Neuronal stem cell (in vitro differentiated cells): ENCODE measurements around the gene SUPT20H.

Source experiments
- DNase-seq: peaks from one replicate; pipeline ENCODE4 v3.0.0-alpha.2; 2013; ENCODE audit warnings: low spot score
- H2AFZ ChIP-seq: one replicate; pipeline ENCODE4 v1.6.1; 2013; ENCODE audit warnings: mild to moderate bottlenecking, low read length, inconsistent platforms
- H2AK5ac ChIP-seq: 2 replicates; pipeline ENCODE4 v1.6.1; 2013; ENCODE audit warnings: low read depth, mild to moderate bottlenecking, inconsistent platforms, low read length, moderate library complexity, mixed read lengths
- H2BK120ac ChIP-seq: 2 replicates; pipeline ENCODE4 v1.6.1; 2013; ENCODE audit warnings: low read depth, mild to moderate bottlenecking, inconsistent platforms, low read length, moderate library complexity, mixed read lengths
- H2BK12ac ChIP-seq: one replicate; pipeline ENCODE4 v1.6.1; 2013; ENCODE audit warnings: low read length, inconsistent platforms
- H2BK15ac ChIP-seq: 2 replicates; pipeline ENCODE4 v1.6.1; 2013; ENCODE audit warnings: mild to moderate bottlenecking, low read length, inconsistent platforms, mixed read lengths
- H2BK5ac ChIP-seq: one replicate; pipeline ENCODE4 v1.6.1; 2013; ENCODE audit warnings: inconsistent platforms, mild to moderate bottlenecking, low read length, moderate library complexity
- H3K14ac ChIP-seq: one replicate; pipeline ENCODE4 v1.6.1; 2013; ENCODE audit warnings: low read length, inconsistent platforms
- H3K18ac ChIP-seq: 2 replicates; pipeline ENCODE4 v1.6.1; 2013; ENCODE audit warnings: low read length, inconsistent platforms
- H3K23ac ChIP-seq: 2 replicates; pipeline ENCODE4 v1.6.1; 2013; ENCODE audit warnings: low read depth, mild to moderate bottlenecking, mixed read lengths, low read length, inconsistent platforms; ENCODE audit not compliant: poor library complexity
- H3K27ac ChIP-seq: replicated peaks from 3 replicates; pipeline ENCODE4 v1.5.1; 2013; ENCODE audit warnings: low read length, inconsistent platforms
- H3K27me3 ChIP-seq, 3 experiments: 2 replicates each; pipeline ENCODE4 v1.6.1; 2013; ENCODE audit warnings: low read length in 3 of 3, mild to moderate bottlenecking in 2 of 3, inconsistent platforms in 1 of 3, low read depth in 1 of 3, mixed read lengths in 1 of 3, moderate library complexity in 1 of 3; ENCODE audit not compliant: control insufficient read depth in 3 of 3, insufficient read depth in 3 of 3
- H3K36me3 ChIP-seq, 2 donors: replicated peaks in 1 of 2; 2 replicates each; pipeline ENCODE4 v1.6.1; 2013; ENCODE audit warnings: low read length in 2 of 2; ENCODE audit not compliant: control insufficient read depth in 2 of 2, insufficient read depth in 2 of 2
- H3K4ac ChIP-seq: 2 replicates; pipeline ENCODE4 v1.6.1; 2013; ENCODE audit warnings: inconsistent platforms, mild to moderate bottlenecking, low read length, moderate library complexity
- H3K4me1 ChIP-seq, 2 donors: 1 replicate in 1 of 2; 2 replicates in 1 of 2; pipeline ENCODE4 v1.6.1; 2013; ENCODE audit warnings: low read length in 2 of 2, low read depth in 1 of 2; ENCODE audit not compliant: control insufficient read depth in 2 of 2, insufficient read depth in 1 of 2
- H3K4me2 ChIP-seq: one replicate; pipeline ENCODE4 v1.6.1; 2013; ENCODE audit warnings: mild to moderate bottlenecking, low read length, inconsistent platforms; ENCODE audit not compliant: insufficient read depth, poor library complexity, severe bottlenecking
- H3K4me3 ChIP-seq, 2 donors: 2 replicates each; pipeline ENCODE4 v1.5.1; 2013; ENCODE audit warnings: low read length in 2 of 2, mild to moderate bottlenecking in 2 of 2, inconsistent platforms in 1 of 2, moderate library complexity in 1 of 2
- H3K79me1 ChIP-seq: one replicate; pipeline ENCODE4 v1.6.1; 2013; ENCODE audit warnings: low read depth, mild to moderate bottlenecking, inconsistent platforms, low read length, moderate library complexity
- H3K9ac ChIP-seq: one replicate; pipeline ENCODE4 v1.6.1; 2013; ENCODE audit warnings: mild to moderate bottlenecking, low read depth, low read length, inconsistent platforms; ENCODE audit not compliant: poor library complexity
- H3K9me3 ChIP-seq, 2 donors: replicated peaks in 1 of 2; 2 replicates each; pipeline versions ENCODE3 to v1.6.1; 2013; ENCODE audit warnings: low read length in 2 of 2, mild to moderate bottlenecking in 2 of 2, inconsistent platforms in 1 of 2, low read depth in 1 of 2, mixed read lengths in 1 of 2, moderate library complexity in 1 of 2; ENCODE audit not compliant: control insufficient read depth in 2 of 2, insufficient read depth in 1 of 2
- H4K8ac ChIP-seq: one replicate; pipeline ENCODE4 v1.6.1; 2013; ENCODE audit warnings: low read depth, mild to moderate bottlenecking, inconsistent platforms, low read length, moderate library complexity
- H4K91ac ChIP-seq: one replicate; pipeline ENCODE4 v1.6.1; 2013; ENCODE audit warnings: low read length, low read depth, mild to moderate bottlenecking, inconsistent platforms; ENCODE audit not compliant: poor library complexity
- WGBS, 2 donors: extraction: QIAGEN DNeasy Blood & Tissue Kit; methylation state at CpG; one replicate each; pipeline ENCODE4 v1.1.7; 2013; ENCODE audit warnings: missing lambda C conversion rate in 2 of 2, mixed read lengths in 1 of 2; ENCODE audit not compliant: insufficient read length in 2 of 2, insufficient replicate concordance in 1 of 2; ENCODE audit errors: extremely low coverage in 2 of 2; 5-methylcytosine and 5-hydroxymethylcytosine counted together

Gene SUPT20H

DNA sequence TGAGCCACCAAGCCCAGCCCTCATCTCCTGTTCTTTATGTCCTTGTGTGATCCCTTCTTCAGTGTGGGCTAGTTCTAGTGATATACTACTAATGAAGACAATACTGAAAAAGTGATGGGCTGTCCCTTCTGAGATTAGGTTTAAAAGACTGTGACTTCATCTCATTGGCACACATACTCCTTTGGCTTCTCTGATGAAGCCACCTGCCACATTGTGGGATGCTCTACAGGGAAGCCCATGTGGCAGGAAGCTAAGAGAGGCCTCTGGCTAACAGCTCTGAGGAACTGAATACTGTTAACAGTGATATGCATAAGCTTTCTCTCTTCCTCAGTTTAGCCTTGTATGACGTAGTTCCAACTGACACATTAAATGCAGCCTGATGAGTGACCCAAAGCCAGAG, 32.3 kb upstream of the SUPT20H start:
- H2BK5ac ChIP-seq, result no peak overlapping the region
- no peak overlapping the region for H2AFZ ChIP-seq
- H4K91ac ChIP-seq, result no peak overlapping the region
- peaks cover 0 to 1% of the 10 kb centered on the region in 2 donors for H3K4me1 ChIP-seq
- H3K14ac ChIP-seq, result no peak overlapping the region
- H2BK12ac ChIP-seq, result no peak overlapping the region
- H3K9ac ChIP-seq, result no peak overlapping the region
- H3K18ac ChIP-seq, result no peak overlapping the region
- H3K23ac ChIP-seq, result no peak overlapping the region
- no peaks in the 10 kb centered on the region for H3K36me3 ChIP-seq
- no peak for DNase-seq
- no peak overlapping the region for H3K4ac ChIP-seq
- H3K4me3 ChIP-seq, result no peak overlapping the region
- no peak overlapping the region for H4K8ac ChIP-seq
- no peaks in the 10 kb centered on the region for H3K79me1 ChIP-seq
- H3K9me3 ChIP-seq, result peaks cover 0 to 1% of the 10 kb centered on the region in 2 donors
- no peaks in the 10 kb centered on the region for H3K27me3 ChIP-seq
- no peak overlapping the region for H2AK5ac ChIP-seq
- H3K4me2 ChIP-seq, result no peak overlapping the region
- no CpG with 5 or more reads among the region's 1 CpG for WGBS, 2 donors
- no peak overlapping the region for H2BK15ac ChIP-seq
- no peak overlapping the region for H3K27ac ChIP-seq
- H2BK120ac ChIP-seq, result no peak overlapping the region

DNA sequence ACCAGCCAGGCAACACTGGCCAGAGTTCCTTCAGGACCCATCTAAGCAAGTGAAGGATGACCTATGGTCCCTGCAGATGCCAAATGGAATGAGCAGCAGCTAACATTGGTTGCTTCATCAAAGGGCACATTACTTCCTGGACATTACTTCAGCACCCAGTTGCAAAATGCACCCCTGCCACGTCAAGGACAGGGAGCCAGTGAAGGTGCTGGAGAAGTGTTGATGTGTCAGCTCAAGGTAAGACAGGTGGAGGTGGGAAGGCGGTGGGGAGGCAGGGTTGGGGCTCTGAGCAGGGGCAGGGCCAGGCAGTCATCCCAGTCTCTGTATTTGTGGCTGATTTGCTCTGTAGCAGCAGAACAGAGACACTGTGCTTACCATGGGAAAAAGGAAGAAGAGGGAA, 31.4 kb upstream of the SUPT20H start:
- Histone ChIP-seq H2BK5ac (no peak overlapping the region), H3K9ac (no peak overlapping the region), H3K27ac (no peak overlapping the region), H3K4ac (no peak overlapping the region), H3K4me3 (no peak overlapping the region), H2BK12ac (no peak overlapping the region), H3K18ac (no peak overlapping the region), H2BK120ac (no peak overlapping the region), H3K27me3 (no peaks in the 10 kb centered on the region), H3K79me1 (no peaks in the 10 kb centered on the region), H3K23ac (no peak overlapping the region), H2AK5ac (no peak overlapping the region), H3K9me3 (peaks cover 0 to 1% of the 10 kb centered on the region in 2 donors), H4K91ac (no peak overlapping the region), H3K4me1 (peaks cover 0 to 1% of the 10 kb centered on the region in 2 donors), H3K14ac (no peak overlapping the region), H4K8ac (no peak overlapping the region), H3K4me2 (no peak overlapping the region), H2AFZ (no peak overlapping the region), H3K36me3 (no peaks in the 10 kb centered on the region), H2BK15ac (no peak overlapping the region)
- DNase-seq, result no peak
- WGBS, 2 donors, result no CpG with 5 or more reads among the region's 2 CpGs

DNA sequence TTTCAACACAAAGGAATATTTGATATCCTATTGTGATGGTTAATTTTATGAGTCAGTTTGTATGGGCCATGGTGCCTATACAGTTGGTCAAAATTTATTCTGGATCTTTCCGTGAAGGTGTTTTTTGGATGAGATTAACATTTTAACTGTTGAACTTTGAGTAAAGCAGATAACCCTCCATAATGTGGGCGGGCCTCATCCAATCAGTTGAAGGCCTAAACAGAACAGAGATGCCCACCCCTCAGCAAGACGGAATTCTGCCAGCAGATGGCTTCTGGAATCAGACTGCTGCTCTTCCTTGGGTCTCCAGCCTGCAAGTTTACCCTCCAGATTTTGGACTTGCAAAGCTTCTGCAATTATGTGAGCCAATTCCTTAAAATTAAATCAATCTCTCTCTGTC, 30.0 kb upstream of the SUPT20H start:
- no peak overlapping the region for H3K4me2 ChIP-seq
- no peak overlapping the region for H4K8ac ChIP-seq
- H2BK5ac ChIP-seq, result no peak overlapping the region
- H3K4me1 ChIP-seq, result peaks cover 0 to 1% of the 10 kb centered on the region in 2 donors
- H4K91ac ChIP-seq, result no peak overlapping the region
- no peak overlapping the region for H2AFZ ChIP-seq
- WGBS, 2 donors, result no CpG with 5 or more reads among the region's 3 CpGs
- no peak overlapping the region for H3K4me3 ChIP-seq
- H3K36me3 ChIP-seq, result no peaks in the 10 kb centered on the region
- no peak overlapping the region for H2BK120ac ChIP-seq
- H3K23ac ChIP-seq, result no peak overlapping the region
- H3K27me3 ChIP-seq, result no peaks in the 10 kb centered on the region
- H3K9ac ChIP-seq, result no peak overlapping the region
- H2BK15ac ChIP-seq, result no peak overlapping the region
- H3K18ac ChIP-seq, result no peak overlapping the region
- DNase-seq, result no peak
- no peak overlapping the region for H2BK12ac ChIP-seq
- H3K14ac ChIP-seq, result no peak overlapping the region
- no peaks in the 10 kb centered on the region for H3K79me1 ChIP-seq
- no peak overlapping the region for H3K4ac ChIP-seq
- peaks cover 0 to 1% of the 10 kb centered on the region in 2 donors for H3K9me3 ChIP-seq
- H3K27ac ChIP-seq, result no peak overlapping the region
- no peak overlapping the region for H2AK5ac ChIP-seq

DNA sequence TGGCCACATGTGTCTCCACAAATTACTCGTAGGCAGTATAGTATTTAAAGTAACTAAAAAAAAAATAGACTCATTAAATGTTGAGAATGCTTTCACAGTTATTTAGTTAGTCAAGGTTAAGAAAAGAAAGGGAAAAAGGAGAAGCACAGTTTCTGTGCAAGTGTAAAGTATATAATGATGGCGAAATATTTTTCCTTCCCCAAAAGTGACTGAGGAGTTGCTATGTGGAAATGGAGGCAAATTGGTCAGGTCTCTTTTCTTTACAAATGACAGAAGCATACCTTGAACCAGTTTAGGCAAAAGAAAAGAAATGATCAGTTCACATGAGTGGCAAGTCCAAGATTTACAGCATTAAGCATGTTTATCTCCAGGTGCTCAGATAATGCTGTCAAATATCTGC, 28.0 kb upstream of the SUPT20H start:
- no peaks in the 10 kb centered on the region for H3K79me1 ChIP-seq
- no peak overlapping the region for H3K9ac ChIP-seq
- H4K8ac ChIP-seq, result no peak overlapping the region
- H3K14ac ChIP-seq, result no peak overlapping the region
- H2BK15ac ChIP-seq, result no peak overlapping the region
- H3K9me3 ChIP-seq, result peaks cover 0 to 1% of the 10 kb centered on the region in 2 donors
- no peaks in the 10 kb centered on the region for H3K36me3 ChIP-seq
- no peak overlapping the region for H3K4me3 ChIP-seq
- H2BK120ac ChIP-seq, result no peak overlapping the region
- no peak overlapping the region for H3K18ac ChIP-seq
- H3K4me2 ChIP-seq, result no peak overlapping the region
- no peak overlapping the region for H4K91ac ChIP-seq
- no peak overlapping the region for H3K23ac ChIP-seq
- no peak overlapping the region for H3K4ac ChIP-seq
- no peaks in the 10 kb centered on the region for H3K4me1 ChIP-seq
- WGBS, 2 donors, result no CpG with 5 or more reads among the region's 2 CpGs
- H3K27me3 ChIP-seq, result no peaks in the 10 kb centered on the region
- H2BK12ac ChIP-seq, result no peak overlapping the region
- H2AFZ ChIP-seq, result no peak overlapping the region
- no peak overlapping the region for H3K27ac ChIP-seq
- no peak overlapping the region for H2BK5ac ChIP-seq
- no peak for DNase-seq
- no peak overlapping the region for H2AK5ac ChIP-seq
